CD14-positive monocyte (primary cell): Measurements from ENCODE around the gene PARP12. TPM values are rescaled to one million over a fixed set of nuclear protein-coding genes. Genes with fewer than 3 reads are reported as not detected.
A peak's percentile ranks its signal among the peaks of the same experiment; 100 is the strongest.

ENCODE experiments used
- DNase-seq, 3 donors: peaks; one replicate each; pipeline ENCODE4 v3.0.0-alpha.2; 2011 to 2022
- H2AFZ ChIP-seq: 2 replicates; pipeline ENCODE4 v1.6.0; 2012; ENCODE audit warnings: mild to moderate bottlenecking, low read depth, low read length, inconsistent platforms; ENCODE audit not compliant: insufficient read depth, poor library complexity, severe bottlenecking
- H3K27ac ChIP-seq, 2 donors: 1 replicate in 1 of 2; 2 replicates in 1 of 2; pipeline ENCODE4 v1.5.1; 2012 to 2013; ENCODE audit warnings: low read length in 2 of 2, control low read depth in 1 of 2, inconsistent platforms in 1 of 2, low read depth in 1 of 2, mild to moderate bottlenecking in 1 of 2
- H3K27me3 ChIP-seq, 2 donors: one replicate each; pipeline versions ENCODE4 v1.6.0 to v1.6.1; 2011 to 2013; ENCODE audit warnings: low read length in 2 of 2; ENCODE audit not compliant: control insufficient read depth in 2 of 2, insufficient read depth in 2 of 2
- H3K36me3 ChIP-seq, 2 donors: replicated peaks in 1 of 2; 1 replicate in 1 of 2; 2 replicates in 1 of 2; pipeline versions ENCODE4 v1.5.1 to v1.6.1; 2012 to 2013; ENCODE audit warnings: low read length in 2 of 2, control low read depth in 1 of 2, inconsistent platforms in 1 of 2, mild to moderate bottlenecking in 1 of 2; ENCODE audit not compliant: insufficient read depth in 2 of 2, control insufficient read depth in 1 of 2
- H3K4me1 ChIP-seq, 2 donors: 1 replicate in 1 of 2; 2 replicates in 1 of 2; pipeline versions ENCODE4 v1.5.1 to v1.6.1; 2012 to 2013; ENCODE audit warnings: low read length in 2 of 2, control low read depth in 1 of 2, inconsistent platforms in 1 of 2, mild to moderate bottlenecking in 1 of 2, moderate library complexity in 1 of 2; ENCODE audit not compliant: insufficient read depth in 2 of 2, control insufficient read depth in 1 of 2
- H3K4me2 ChIP-seq: replicated peaks from 2 replicates; pipeline ENCODE3; 2012; ENCODE audit warnings: low read length, moderate library complexity, mild to moderate bottlenecking; ENCODE audit not compliant: poor library complexity, severe bottlenecking; ENCODE audit errors: extremely low read depth
- H3K4me3 ChIP-seq, 3 experiments: fragments of 200-600 bp in 1 of 3; sonication (generic) in 1 of 3; replicated peaks in 1 of 3; 1 replicate in 2 of 3; 2 replicates in 1 of 3; pipeline ENCODE4 v1.5.1; 2011 to 2013; ENCODE audit warnings: low read length in 3 of 3, mild to moderate bottlenecking in 3 of 3, control low read depth in 2 of 3, low read depth in 2 of 3, inconsistent platforms in 1 of 3, moderate library complexity in 1 of 3
- H3K79me2 ChIP-seq: 2 replicates; pipeline ENCODE4 v1.6.0; 2012; ENCODE audit warnings: mild to moderate bottlenecking, control low read depth, inconsistent platforms, low read length, moderate library complexity; ENCODE audit not compliant: insufficient read depth
- H3K9ac ChIP-seq: 2 replicates; pipeline ENCODE4 v1.6.0; 2017; ENCODE audit warnings: low read length, mild to moderate bottlenecking; ENCODE audit not compliant: insufficient read depth, poor library complexity, severe bottlenecking
- H3K9me3 ChIP-seq, 2 donors: replicated peaks in 1 of 2; 1 replicate in 1 of 2; 2 replicates in 1 of 2; pipeline versions ENCODE4 v1.5.1 to v1.6.1; 2012 to 2013; ENCODE audit warnings: low read length in 2 of 2, control low read depth in 1 of 2; ENCODE audit not compliant: control insufficient read depth in 1 of 2, insufficient read depth in 1 of 2
- H4K20me1 ChIP-seq: 2 replicates; pipeline ENCODE4 v1.6.0; 2012; ENCODE audit warnings: mild to moderate bottlenecking, low read length, control low read depth, moderate library complexity; ENCODE audit not compliant: insufficient read depth
- H3K27ac Mint-ChIP-seq, 7 donors: one replicate each; pipeline ENCODE4 v1.8.0; 2020; ENCODE audit warnings: mild to moderate bottlenecking in 7 of 7, mixed read lengths in 7 of 7, moderate library complexity in 6 of 7, inconsistent platforms in 2 of 7
- H3K27me3 Mint-ChIP-seq, 3 donors: one replicate each; pipeline ENCODE4 v1.8.0; 2021 to 2022; ENCODE audit warnings: low read depth in 3 of 3, mild to moderate bottlenecking in 3 of 3, mixed read lengths in 3 of 3, moderate library complexity in 3 of 3, inconsistent platforms in 1 of 3
- H3K36me3 Mint-ChIP-seq, 2 donors: one replicate each; pipeline ENCODE4 v1.8.0; 2020; ENCODE audit warnings: mixed read lengths in 2 of 2, inconsistent platforms in 1 of 2, mild to moderate bottlenecking in 1 of 2
- H3K4me1 Mint-ChIP-seq: one replicate; pipeline ENCODE4 v1.8.0; 2020; ENCODE audit warnings: mild to moderate bottlenecking, mixed read lengths
- H3K4me3 Mint-ChIP-seq, 2 donors: one replicate each; pipeline ENCODE4 v1.8.0; 2020; ENCODE audit warnings: mild to moderate bottlenecking in 2 of 2, mixed read lengths in 2 of 2, moderate library complexity in 1 of 2
- H3K9me3 Mint-ChIP-seq, 7 donors: one replicate each; pipeline ENCODE4 v1.8.0; 2020 to 2022; ENCODE audit warnings: mixed read lengths in 7 of 7, mild to moderate bottlenecking in 6 of 7, moderate library complexity in 6 of 7, inconsistent platforms in 2 of 7
- WGBS: methylation state at CpG from one replicate; pipeline ENCODE4 v1.1.5; 2013; ENCODE audit warnings: missing lambda C conversion rate; ENCODE audit not compliant: insufficient coverage; 5-methylcytosine and 5-hydroxymethylcytosine counted together
- intact Hi-C, 2 donors: fragments of 100-400 bp; cut with micrococcal nuclease; formaldehyde crosslinking; loops; one replicate each; pipeline versions ENCODE4 v1.15.0 to v1.15.1; 2023
- polyA plus RNA-seq, 3 donors: library from polyadenylated mRNA; depleted of rRNA in 1 of 3; unstranded in 2 of 3; stranded (reverse) in 1 of 3; fragments of 300-500 nt in 2 of 3; fragments of >200 nt in 1 of 3; fragmentation: Illumina TruSeq in 2 of 3; gene quantifications; 1 replicate in 2 of 3; 2 replicates in 1 of 3; pipeline ENCODE4 v1.2.3, GENCODE V29; 2012 to 2021
- TF ChIP-seq, protein P1 (sequence below): fragments of 200-600 bp; IDR thresholded peaks from one replicate; pipeline ENCODE4 v1.8.0; 2022; ENCODE audit warnings: antibody characterized with exemption, mild to moderate bottlenecking

Gene PARP12
- polyA plus RNA-seq, 3 donors: 16.7 to 116 (median 37.8) TPM

GRCh38 chr7:139976838-139977656 lies 85.7 kb downstream of the PARP12 start:
- Histone ChIP-seq H4K20me1 (peaks cover 99% of the 10 kb centered on the region), H3K4me2 (no peak overlapping the region), H3K79me2 (no peaks in the 10 kb centered on the region), H3K9me3 (no peaks in the 10 kb centered on the region), H3K36me3 (peaks cover 56 to 90% of the 10 kb centered on the region in 2 donors), H3K27ac (no peak overlapping the region), H3K9ac (no peak overlapping the region), H2AFZ (no peak overlapping the region), H3K4me3 (no peak overlapping the region), H3K4me1 (no peaks in the 10 kb centered on the region), H3K27me3 (no peaks in the 10 kb centered on the region)
- WGBS: 88% methylated on average over 8 of the region's 17 CpGs
- intact Hi-C loops: no loop called here
- H3K4me1 Mint-ChIP-seq: peaks cover 7% of the 10 kb centered on the region
- TF ChIP-seq, protein P1, sequence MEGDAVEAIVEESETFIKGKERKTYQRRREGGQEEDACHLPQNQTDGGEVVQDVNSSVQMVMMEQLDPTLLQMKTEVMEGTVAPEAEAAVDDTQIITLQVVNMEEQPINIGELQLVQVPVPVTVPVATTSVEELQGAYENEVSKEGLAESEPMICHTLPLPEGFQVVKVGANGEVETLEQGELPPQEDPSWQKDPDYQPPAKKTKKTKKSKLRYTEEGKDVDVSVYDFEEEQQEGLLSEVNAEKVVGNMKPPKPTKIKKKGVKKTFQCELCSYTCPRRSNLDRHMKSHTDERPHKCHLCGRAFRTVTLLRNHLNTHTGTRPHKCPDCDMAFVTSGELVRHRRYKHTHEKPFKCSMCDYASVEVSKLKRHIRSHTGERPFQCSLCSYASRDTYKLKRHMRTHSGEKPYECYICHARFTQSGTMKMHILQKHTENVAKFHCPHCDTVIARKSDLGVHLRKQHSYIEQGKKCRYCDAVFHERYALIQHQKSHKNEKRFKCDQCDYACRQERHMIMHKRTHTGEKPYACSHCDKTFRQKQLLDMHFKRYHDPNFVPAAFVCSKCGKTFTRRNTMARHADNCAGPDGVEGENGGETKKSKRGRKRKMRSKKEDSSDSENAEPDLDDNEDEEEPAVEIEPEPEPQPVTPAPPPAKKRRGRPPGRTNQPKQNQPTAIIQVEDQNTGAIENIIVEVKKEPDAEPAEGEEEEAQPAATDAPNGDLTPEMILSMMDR: no peak
- peaks cover 0 to 3% (median 0%) of the 10 kb centered on the region in 7 donors for H3K9me3 Mint-ChIP-seq
- peak overlapping the region in 1 of 7 donors; percentile 16 for H3K27ac Mint-ChIP-seq
- H3K36me3 Mint-ChIP-seq: peaks cover 75 to 92% of the 10 kb centered on the region in 2 donors
- no peak overlapping the region for H3K4me3 Mint-ChIP-seq
- H3K27me3 Mint-ChIP-seq: peaks cover 0 to 3% (median 0%) of the 10 kb centered on the region in 3 donors
- no peak for DNase-seq

DNA sequence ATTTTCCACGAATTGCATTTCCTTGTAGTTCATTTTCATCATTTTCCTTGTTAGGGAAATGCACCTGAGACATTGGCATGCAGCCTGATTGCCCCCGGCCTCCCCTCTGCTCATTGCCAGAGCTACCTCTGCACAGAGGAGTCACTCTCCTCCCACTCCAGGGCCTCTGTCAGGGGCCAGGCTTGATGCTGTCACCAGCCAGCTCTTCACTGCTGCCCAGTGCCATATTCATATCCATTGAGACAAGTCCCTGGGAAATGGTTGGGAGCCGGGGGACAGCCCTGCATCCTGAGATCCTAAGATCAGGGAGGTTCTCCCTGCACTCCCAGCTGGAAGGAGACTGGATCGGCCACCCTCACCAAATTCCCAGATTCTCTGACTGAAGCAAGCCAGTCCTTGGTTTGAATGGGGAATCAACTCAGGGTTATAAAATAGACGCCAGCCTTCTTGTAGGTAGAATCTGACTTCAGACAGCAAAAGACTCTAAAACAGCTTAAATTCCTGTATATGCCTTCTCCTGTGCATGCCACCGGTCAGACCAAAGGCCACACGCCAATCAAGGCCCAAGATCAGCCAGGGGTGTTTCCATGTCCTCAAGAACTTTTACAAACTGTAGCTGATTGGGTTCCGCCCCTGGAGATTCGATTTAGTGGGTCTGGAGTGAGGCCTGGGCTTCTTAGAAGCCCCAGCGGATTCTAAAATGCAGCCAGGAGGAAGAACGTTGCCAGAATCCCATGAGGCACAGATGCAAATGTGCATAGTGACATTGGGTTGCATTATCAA lies 86.5 kb downstream of the PARP12 start:
- no peak for DNase-seq
- H3K27me3 ChIP-seq: no peaks in the 10 kb centered on the region
- H3K4me1 Mint-ChIP-seq: peaks cover 7% of the 10 kb centered on the region
- H3K9ac ChIP-seq: no peak overlapping the region
- intact Hi-C loops: no loop called here
- H3K27me3 Mint-ChIP-seq: peaks cover 0 to 3% (median 0%) of the 10 kb centered on the region in 3 donors
- H3K4me3 ChIP-seq: no peak overlapping the region
- H3K27ac Mint-ChIP-seq: peak overlapping the region in 3 of 7 donors; percentile 9 to 40 (median 17)
- H3K9me3 ChIP-seq: no peaks in the 10 kb centered on the region
- peaks cover 0 to 3% (median 0%) of the 10 kb centered on the region in 7 donors for H3K9me3 Mint-ChIP-seq
- no peak overlapping the region for H2AFZ ChIP-seq
- H3K4me1 ChIP-seq: no peaks in the 10 kb centered on the region
- no peak overlapping the region for H3K4me3 Mint-ChIP-seq
- peaks cover 99% of the 10 kb centered on the region for H4K20me1 ChIP-seq
- H3K36me3 Mint-ChIP-seq: peaks cover 80 to 95% of the 10 kb centered on the region in 2 donors
- H3K27ac ChIP-seq: no peak overlapping the region
- H3K79me2 ChIP-seq: no peaks in the 10 kb centered on the region
- no peak overlapping the region for H3K4me2 ChIP-seq
- WGBS: 93% methylated on average over 7 of the region's 11 CpGs
- H3K36me3 ChIP-seq: peaks cover 64 to 93% of the 10 kb centered on the region in 2 donors
- TF ChIP-seq, protein P1: no peak
